SK-N-SH (cell line): Measurements from ENCODE around the gene CCHCR1. TPM values are rescaled to one million over a fixed set of nuclear protein-coding genes. Genes with fewer than 3 reads are reported as not detected.

Experiments
- CTCF ChIA-PET: fragments of 300-600, 350-600 bp; formaldehyde crosslinking; extraction: SDS; loops from one replicate; lab custom pipeline; 2021; lab: Yijun Ruan, JAX
- POLR2A ChIA-PET: fragments of 350-600 bp; sonication (Branson Sonifier 250); formaldehyde crosslinking; extraction: SDS; loops from one replicate; lab custom pipeline; 2020; ENCODE audit warnings: antibody characterized with exemption, inconsistent platforms; lab: Yijun Ruan, JAX
- DNase-seq: peaks from one replicate; pipeline ENCODE4 v3.0.0; 2012
- H2AFZ ChIP-seq: fragments of 200-600 bp; sonication (generic); 2 replicates; pipeline ENCODE4 v1.8.1; 2016; ENCODE audit warnings: antibody characterized with exemption, mild to moderate bottlenecking, low read depth
- H3F3A ChIP-seq: fragments of 200-600 bp; sonication (generic); replicated peaks from 2 replicates; pipeline ENCODE3; 2016; ENCODE audit warnings: antibody characterized with exemption, mild to moderate bottlenecking; ENCODE audit not compliant: insufficient read depth
- H3K27ac ChIP-seq, 2 experiments: fragments of 200-500 bp in 1 of 2; fragments of 200-600 bp in 1 of 2; sonication (Bioruptor generic) in 1 of 2; sonication (generic), shearing (Covaris generic) in 1 of 2; 2 replicates each; pipeline versions ENCODE4 v1.5.1 to v1.6.1; 2014 to 2016; ENCODE audit warnings: low read depth in 2 of 2, inconsistent platforms in 1 of 2, low read length in 1 of 2, mild to moderate bottlenecking in 1 of 2, mixed read lengths in 1 of 2
- H3K27me3 ChIP-seq: fragments of 200-600 bp; sonication (generic), shearing (Covaris generic); 2 replicates; pipeline ENCODE4 v1.6.1; 2016; ENCODE audit warnings: mixed run types; ENCODE audit not compliant: insufficient read depth
- H3K36me3 ChIP-seq, 2 experiments: fragments of 200-500 bp in 1 of 2; fragments of 200-600 bp in 1 of 2; sonication (Bioruptor generic) in 1 of 2; sonication (generic) in 1 of 2; replicated peaks in 1 of 2; 2 replicates each; pipeline versions ENCODE3 to v1.5.1; 2014 to 2016; ENCODE audit warnings: low read length in 1 of 2, mild to moderate bottlenecking in 1 of 2; ENCODE audit not compliant: insufficient read depth in 2 of 2, control insufficient read depth in 1 of 2
- H3K4me1 ChIP-seq, 2 experiments: fragments of 200-500 bp in 1 of 2; fragments of 200-600 bp in 1 of 2; sonication (Bioruptor generic) in 1 of 2; sonication (generic), shearing (Covaris generic) in 1 of 2; 2 replicates each; pipeline versions ENCODE4 v1.5.1 to v1.6.1; 2014 to 2016; ENCODE audit warnings: low read depth in 1 of 2, low read length in 1 of 2, mixed run types in 1 of 2; ENCODE audit not compliant: insufficient read depth in 2 of 2, control insufficient read depth in 1 of 2
- H3K4me2 ChIP-seq: fragments of 200-600 bp; sonication (generic), shearing (Covaris generic); 2 replicates; pipeline ENCODE4 v1.6.1; 2017; ENCODE audit warnings: mixed run types
- H3K4me3 ChIP-seq, 2 experiments: fragments of 200-500 bp in 1 of 2; fragments of 200-600 bp in 1 of 2; sonication (Bioruptor generic) in 1 of 2; sonication (generic), shearing (Covaris generic) in 1 of 2; 2 replicates each; pipeline versions ENCODE4 v1.5.1 to v1.8.1; 2014 to 2016; ENCODE audit warnings: low read depth in 2 of 2, inconsistent platforms in 1 of 2, low read length in 1 of 2, mild to moderate bottlenecking in 1 of 2, mixed read lengths in 1 of 2, moderate library complexity in 1 of 2
- H3K79me2 ChIP-seq: fragments of 200-600 bp; sonication (generic); 2 replicates; pipeline ENCODE4 v1.8.1; 2017; ENCODE audit warnings: mild to moderate bottlenecking; ENCODE audit not compliant: insufficient read depth
- H3K9ac ChIP-seq: fragments of 200-600 bp; sonication (generic); 2 replicates; pipeline ENCODE4 v1.6.1; 2017; ENCODE audit warnings: mixed run types
- H3K9me2 ChIP-seq: fragments of 200-600 bp; sonication (generic); 2 replicates; pipeline ENCODE4 v1.6.1; 2017; ENCODE audit warnings: mixed run types
- H3K9me3 ChIP-seq: fragments of 200-600 bp; sonication (generic); 2 replicates; pipeline ENCODE4 v1.6.1; 2017; ENCODE audit warnings: mixed run types, mild to moderate bottlenecking, moderate library complexity
- H4K20me1 ChIP-seq: fragments of 200-600 bp; sonication (generic); 2 replicates; pipeline ENCODE4 v1.6.1; 2017; ENCODE audit warnings: mild to moderate bottlenecking, mixed run types; ENCODE audit not compliant: insufficient read depth
- ELF1 ChIP-seq: IDR thresholded peaks from 2 replicates; pipeline ENCODE4 v1.4.0; 2012
- EZH2phosphoT487 ChIP-seq: fragments of 200-600 bp; sonication (generic); IDR thresholded peaks from 2 replicates; pipeline ENCODE4 v1.6.1; 2017; ENCODE audit warnings: low read depth, mixed run types, mild to moderate bottlenecking, antibody characterized with exemption, moderate library complexity, borderline replicate concordance
- FOSL2 ChIP-seq: IDR thresholded peaks from 2 replicates; pipeline ENCODE4 v1.4.0; 2012; ENCODE audit warnings: low read depth, mild to moderate bottlenecking, moderate library complexity, borderline replicate concordance
- GATA2 ChIP-seq: sonication (generic); formaldehyde crosslinking; IDR thresholded peaks from 2 replicates; pipeline ENCODE4 v1.5.0; 2020; ENCODE audit warnings: mild to moderate bottlenecking, missing genetic modification reagents
- JUND ChIP-seq: IDR thresholded peaks from 2 replicates; pipeline ENCODE4 v1.4.0; 2012
- MXI1 ChIP-seq: IDR thresholded peaks from 2 replicates; pipeline ENCODE4 v1.6.1; 2012; ENCODE audit warnings: mild to moderate bottlenecking, low read depth, low read length, improper control_type of control experiment
- NRF1 ChIP-seq: IDR thresholded peaks from 2 replicates; pipeline ENCODE4 v1.6.1; 2012; ENCODE audit warnings: low read depth, mild to moderate bottlenecking, low read length
- RCOR1 ChIP-seq: fragments of 150-350 bp; IDR thresholded peaks from 2 replicates; pipeline ENCODE4 v1.6.1; 2017; ENCODE audit warnings: antibody characterized with exemption, low read length
- RFX5 ChIP-seq: IDR thresholded peaks from 2 replicates; pipeline ENCODE4 v1.6.1; 2012; ENCODE audit warnings: mild to moderate bottlenecking, improper control_type of control experiment, low read length
- RXRA ChIP-seq: IDR thresholded peaks from 2 replicates; pipeline ENCODE4 v1.4.0; 2012; ENCODE audit warnings: low read depth, mild to moderate bottlenecking, borderline replicate concordance
- TCF12 ChIP-seq: IDR thresholded peaks from 2 replicates; pipeline ENCODE4 v1.4.0; 2012
- WGBS: methylation state at CpG from one replicate; pipeline ENCODE4 v1.1.6; 2017; ENCODE audit warnings: low lambda C conversion rate; 5-methylcytosine and 5-hydroxymethylcytosine counted together
- polyA plus RNA-seq, 3 experiments: library from polyadenylated mRNA; depleted of rRNA; stranded (reverse); fragments of >200 nt; gene quantifications; 2 replicates each; pipeline ENCODE4 v1.2.3, GENCODE V29; 2012
- TF ChIP-seq, protein P1 (sequence below): fragments of 150-350 bp; IDR thresholded peaks from 2 replicates; pipeline ENCODE4 v1.6.1; 2017; ENCODE audit warnings: antibody characterized with exemption, low read length, low read depth, borderline replicate concordance
- TF ChIP-seq, protein P2 (sequence below): fragments of 200-600 bp; sonication (generic); IDR thresholded peaks from 2 replicates; pipeline ENCODE4 v1.6.1; 2017; ENCODE audit warnings: antibody characterized with exemption, mild to moderate bottlenecking, moderate library complexity
- TF ChIP-seq, protein P3 (sequence below): IDR thresholded peaks from 2 replicates; pipeline ENCODE4; 2012
- TF ChIP-seq, protein P4 (sequence below): IDR thresholded peaks from 2 replicates; pipeline ENCODE4 v1.4.0; 2012; ENCODE audit warnings: low read depth, borderline replicate concordance

The CCHCR1 gene
- polyA plus RNA-seq, 1 of the 3 experiments (the other 2 are of a cell fraction), result 18.7 TPM

DNA sequence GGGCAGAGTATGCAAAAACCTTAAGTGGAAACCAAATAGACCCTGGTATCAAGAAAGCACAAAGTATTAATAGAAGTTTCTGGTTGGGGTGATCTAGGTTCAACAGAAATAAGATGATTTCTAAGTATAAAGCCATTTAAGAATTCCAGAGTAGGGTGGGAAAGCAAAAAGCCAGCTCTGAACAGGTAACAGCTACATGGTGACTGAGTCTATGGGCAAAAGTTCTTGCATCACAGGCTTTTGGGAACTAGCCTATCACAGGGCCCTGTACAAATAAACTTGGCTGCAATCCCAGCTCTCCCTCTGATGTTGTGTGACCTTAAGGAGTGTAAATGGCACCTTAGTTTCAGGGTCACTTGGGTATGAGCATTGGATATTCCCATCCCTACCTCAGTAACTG lies 6.3 kb upstream of the CCHCR1 start:
- H4K20me1 ChIP-seq, result no peaks in the 10 kb centered on the region
- no peak overlapping the region for H3K4me2 ChIP-seq
- no peaks in the 10 kb centered on the region for H3K9me3 ChIP-seq
- no peaks in the 10 kb centered on the region for H3F3A ChIP-seq
- no peaks in the 10 kb centered on the region for H3K9me2 ChIP-seq
- H2AFZ ChIP-seq, result no peak overlapping the region
- H3K27me3 ChIP-seq, result no peaks in the 10 kb centered on the region
- ChIA-PET POLR2A (no interaction called here), CTCF (no interaction called here)
- no peak for TF ChIP-seq JUND
- TF ChIP-seq MXI1, result no peak
- TF ChIP-seq EZH2phosphoT487, result no peak
- TF ChIP-seq RCOR1, result no peak
- TF ChIP-seq, protein P1, sequence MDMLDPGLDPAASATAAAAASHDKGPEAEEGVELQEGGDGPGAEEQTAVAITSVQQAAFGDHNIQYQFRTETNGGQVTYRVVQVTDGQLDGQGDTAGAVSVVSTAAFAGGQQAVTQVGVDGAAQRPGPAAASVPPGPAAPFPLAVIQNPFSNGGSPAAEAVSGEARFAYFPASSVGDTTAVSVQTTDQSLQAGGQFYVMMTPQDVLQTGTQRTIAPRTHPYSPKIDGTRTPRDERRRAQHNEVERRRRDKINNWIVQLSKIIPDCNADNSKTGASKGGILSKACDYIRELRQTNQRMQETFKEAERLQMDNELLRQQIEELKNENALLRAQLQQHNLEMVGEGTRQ, result no peak
- TF ChIP-seq, protein P2, sequence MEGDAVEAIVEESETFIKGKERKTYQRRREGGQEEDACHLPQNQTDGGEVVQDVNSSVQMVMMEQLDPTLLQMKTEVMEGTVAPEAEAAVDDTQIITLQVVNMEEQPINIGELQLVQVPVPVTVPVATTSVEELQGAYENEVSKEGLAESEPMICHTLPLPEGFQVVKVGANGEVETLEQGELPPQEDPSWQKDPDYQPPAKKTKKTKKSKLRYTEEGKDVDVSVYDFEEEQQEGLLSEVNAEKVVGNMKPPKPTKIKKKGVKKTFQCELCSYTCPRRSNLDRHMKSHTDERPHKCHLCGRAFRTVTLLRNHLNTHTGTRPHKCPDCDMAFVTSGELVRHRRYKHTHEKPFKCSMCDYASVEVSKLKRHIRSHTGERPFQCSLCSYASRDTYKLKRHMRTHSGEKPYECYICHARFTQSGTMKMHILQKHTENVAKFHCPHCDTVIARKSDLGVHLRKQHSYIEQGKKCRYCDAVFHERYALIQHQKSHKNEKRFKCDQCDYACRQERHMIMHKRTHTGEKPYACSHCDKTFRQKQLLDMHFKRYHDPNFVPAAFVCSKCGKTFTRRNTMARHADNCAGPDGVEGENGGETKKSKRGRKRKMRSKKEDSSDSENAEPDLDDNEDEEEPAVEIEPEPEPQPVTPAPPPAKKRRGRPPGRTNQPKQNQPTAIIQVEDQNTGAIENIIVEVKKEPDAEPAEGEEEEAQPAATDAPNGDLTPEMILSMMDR, result no peak
- TF ChIP-seq, protein P3, sequence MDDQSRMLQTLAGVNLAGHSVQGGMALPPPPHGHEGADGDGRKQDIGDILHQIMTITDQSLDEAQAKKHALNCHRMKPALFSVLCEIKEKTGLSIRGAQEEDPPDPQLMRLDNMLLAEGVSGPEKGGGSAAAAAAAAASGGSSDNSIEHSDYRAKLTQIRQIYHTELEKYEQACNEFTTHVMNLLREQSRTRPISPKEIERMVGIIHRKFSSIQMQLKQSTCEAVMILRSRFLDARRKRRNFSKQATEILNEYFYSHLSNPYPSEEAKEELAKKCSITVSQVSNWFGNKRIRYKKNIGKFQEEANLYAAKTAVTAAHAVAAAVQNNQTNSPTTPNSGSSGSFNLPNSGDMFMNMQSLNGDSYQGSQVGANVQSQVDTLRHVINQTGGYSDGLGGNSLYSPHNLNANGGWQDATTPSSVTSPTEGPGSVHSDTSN, result no peak
- no peak for TF ChIP-seq RFX5
- TF ChIP-seq, protein P4, sequence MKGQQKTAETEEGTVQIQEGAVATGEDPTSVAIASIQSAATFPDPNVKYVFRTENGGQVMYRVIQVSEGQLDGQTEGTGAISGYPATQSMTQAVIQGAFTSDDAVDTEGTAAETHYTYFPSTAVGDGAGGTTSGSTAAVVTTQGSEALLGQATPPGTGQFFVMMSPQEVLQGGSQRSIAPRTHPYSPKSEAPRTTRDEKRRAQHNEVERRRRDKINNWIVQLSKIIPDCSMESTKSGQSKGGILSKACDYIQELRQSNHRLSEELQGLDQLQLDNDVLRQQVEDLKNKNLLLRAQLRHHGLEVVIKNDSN, result no peak
- no peak for TF ChIP-seq NRF1
- H3K4me3 ChIP-seq, result no peak overlapping the region
- H3K9ac ChIP-seq, result no peak overlapping the region
- peaks cover 4% of the 10 kb centered on the region for H3K79me2 ChIP-seq
- no peak overlapping the region for H3K27ac ChIP-seq
- H3K4me1 ChIP-seq, result peaks cover 0 to 8% of the 10 kb centered on the region in 2 experiments; a peak in 1 of 4 replicates
- H3K36me3 ChIP-seq, result no peaks in the 10 kb centered on the region
- no peak for DNase-seq

DNA sequence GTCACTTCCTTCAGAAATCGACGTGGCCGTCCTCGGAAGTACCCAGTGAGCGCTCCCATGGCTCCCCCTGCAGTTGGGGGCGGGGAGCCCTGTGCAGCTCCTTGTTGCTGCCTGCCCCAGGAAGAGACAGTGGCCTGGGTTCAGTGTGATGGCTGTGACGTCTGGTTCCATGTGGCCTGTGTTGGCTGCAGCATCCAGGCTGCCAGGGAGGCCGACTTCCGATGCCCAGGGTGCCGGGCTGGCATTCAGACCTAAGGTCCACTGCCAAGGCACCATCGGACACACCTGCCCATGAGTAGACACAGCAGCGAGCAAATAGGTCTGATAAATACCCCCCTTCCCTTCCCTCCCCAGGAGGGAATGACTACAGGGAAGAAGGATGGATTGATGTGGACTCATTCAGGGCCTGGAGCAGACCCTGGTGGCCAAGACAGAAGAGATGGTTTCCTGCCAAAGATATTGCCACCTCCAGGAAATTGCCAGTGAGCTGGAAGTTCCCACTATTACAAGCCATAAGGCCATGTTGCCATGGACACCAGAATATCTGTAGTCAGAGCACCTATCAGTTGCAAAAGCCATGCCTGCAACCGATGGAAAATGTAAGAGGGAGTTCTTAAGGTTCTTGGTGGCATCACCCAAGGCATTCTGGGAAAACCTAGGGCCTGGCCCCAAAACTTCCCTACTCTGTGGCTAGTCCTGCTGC lies 5.0 kb upstream of the CCHCR1 start:
- CTCF ChIA-PET, result no interaction called here
- Histone ChIP-seq H2AFZ (no peak overlapping the region), H3K4me2 (no peak overlapping the region), H3K79me2 (peaks cover 5% of the 10 kb centered on the region), H3K4me1 (peaks cover 0 to 12% of the 10 kb centered on the region in 2 experiments; a peak in 1 of 4 replicates), H3K36me3 (no peaks in the 10 kb centered on the region), H3K9me3 (no peaks in the 10 kb centered on the region), H3K27me3 (no peaks in the 10 kb centered on the region), H3K27ac (no peak overlapping the region), H3F3A (no peaks in the 10 kb centered on the region), H3K4me3 (no peak overlapping the region), H3K9ac (no peak overlapping the region), H4K20me1 (no peaks in the 10 kb centered on the region), H3K9me2 (no peaks in the 10 kb centered on the region)
- 94% methylated on average over 3 of the region's 13 CpGs for WGBS
- POLR2A ChIA-PET, result no interaction called here
- no peak for DNase-seq
- TF ChIP-seq, protein P3, result no peak
- TF ChIP-seq TCF12 (no peak), FOSL2 (no peak), NRF1 (no peak), ELF1 (no peak), RXRA (no peak), RFX5 (no peak), GATA2 (CRISPR knock-in tag) (no peak)
- TF ChIP-seq, protein P2, result no peak
